Measurements from ENCODE around the gene SPATA18.

The SPATA18 gene

DNA sequence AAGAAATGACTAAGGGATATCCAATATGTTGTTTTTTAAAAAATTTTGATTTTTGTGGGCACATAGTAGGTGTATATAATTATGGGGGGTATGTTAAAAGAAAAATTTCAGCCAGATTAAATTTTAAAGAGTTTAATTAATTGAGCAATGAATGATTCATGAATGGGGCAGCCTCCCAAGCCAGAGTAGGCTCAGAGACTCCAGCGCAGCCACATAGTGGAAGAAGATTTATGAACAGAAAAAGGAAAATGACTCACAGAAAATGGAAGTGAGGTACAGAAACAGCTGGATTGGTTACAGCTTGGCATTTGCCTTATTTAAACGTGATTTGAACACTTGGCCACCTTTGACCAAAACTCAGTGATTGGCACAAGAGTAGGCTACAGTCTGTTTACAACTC is 91.7 kb downstream of the SPATA18 start:
- Histone ChIP-seq H3K4me2 (ENCODE audit: low read length) (no peak overlapping the region), H3K9me3 (ENCODE audit: insufficient read depth, low read length) (no peaks in the 10 kb centered on the region), H3K4me1 (ENCODE audit: low read length) (no peaks in the 10 kb centered on the region), H3K27me3 (ENCODE audit: low read depth, low read length) (no peaks in the 10 kb centered on the region), H3K79me2 (ENCODE audit: low read length) (no peaks in the 10 kb centered on the region), H3K4me3 (ENCODE audit: low read length) (no peak overlapping the region), H3K9ac (ENCODE audit: low read length) (no peak overlapping the region), H3K27ac (ENCODE audit: low read length) (no peak overlapping the region), H4K20me1 (ENCODE audit: insufficient read depth, low read length) (no peaks in the 10 kb centered on the region), H2AFZ (ENCODE audit: low read depth, low read length) (no peak overlapping the region), H3K36me3 (replicated peaks; ENCODE audit: low read depth, low read length) (no peaks in the 10 kb centered on the region)
- TF ChIP-seq EZH2phosphoT487 (IDR thresholded peaks at IDR 0.05; ENCODE audit: low read depth), result no peak
- TF ChIP-seq CTCF (IDR thresholded peaks at IDR 0.05; ENCODE audit: low read depth, low read length), result no peak

- no peaks in the 10 kb centered on the region for H3K79me2 ChIP-seq (ENCODE audit: low read length)
- no peak overlapping the region for H3K27ac ChIP-seq (ENCODE audit: low read length)
- no peak overlapping the region for H2AFZ ChIP-seq (ENCODE audit: low read depth, low read length)
- no peaks in the 10 kb centered on the region for H3K4me1 ChIP-seq (ENCODE audit: low read length)
- no peaks in the 10 kb centered on the region for H4K20me1 ChIP-seq (ENCODE audit: insufficient read depth, low read length)
- H3K9ac ChIP-seq (ENCODE audit: low read length), result no peak overlapping the region
- H3K4me3 ChIP-seq (ENCODE audit: low read length), result no peak overlapping the region
- H3K27me3 ChIP-seq (ENCODE audit: low read depth, low read length), result no peaks in the 10 kb centered on the region
- no peaks in the 10 kb centered on the region for H3K36me3 ChIP-seq (replicated peaks; ENCODE audit: low read depth, low read length)
- no peak overlapping the region for H3K4me2 ChIP-seq (ENCODE audit: low read length)
- H3K9me3 ChIP-seq (ENCODE audit: insufficient read depth, low read length), result no peaks in the 10 kb centered on the region
- no peak for TF ChIP-seq CTCF (IDR thresholded peaks at IDR 0.05; ENCODE audit: low read depth, low read length)
- no peak for TF ChIP-seq EZH2phosphoT487 (IDR thresholded peaks at IDR 0.05; ENCODE audit: low read depth)
Observed at GRCh38 chr4:52143815-52144214, 92.7 kb downstream of the SPATA18 start.

GRCh38 chr4:52144372-52144771 is 93.3 kb downstream of the SPATA18 start:
- H3K4me3 ChIP-seq (ENCODE audit: low read length), result no peak overlapping the region
- H3K9me3 ChIP-seq (ENCODE audit: insufficient read depth, low read length), result no peaks in the 10 kb centered on the region
- H3K4me2 ChIP-seq (ENCODE audit: low read length), result no peak overlapping the region
- H3K9ac ChIP-seq (ENCODE audit: low read length), result no peak overlapping the region
- no peak overlapping the region for H2AFZ ChIP-seq (ENCODE audit: low read depth, low read length)
- no peaks in the 10 kb centered on the region for H3K79me2 ChIP-seq (ENCODE audit: low read length)
- H3K27ac ChIP-seq (ENCODE audit: low read length), result no peak overlapping the region
- H3K4me1 ChIP-seq (ENCODE audit: low read length), result no peaks in the 10 kb centered on the region
- H4K20me1 ChIP-seq (ENCODE audit: insufficient read depth, low read length), result no peaks in the 10 kb centered on the region
- no peaks in the 10 kb centered on the region for H3K36me3 ChIP-seq (replicated peaks; ENCODE audit: low read depth, low read length)
- H3K27me3 ChIP-seq (ENCODE audit: low read depth, low read length), result no peaks in the 10 kb centered on the region
- TF ChIP-seq EZH2phosphoT487 (IDR thresholded peaks at IDR 0.05; ENCODE audit: low read depth) (no peak), CTCF (IDR thresholded peaks at IDR 0.05; ENCODE audit: low read depth, low read length) (no peak)
